Measurements from ENCODE around the gene NAPEPLD.

- no peak for TF ChIP-seq NFRKB (IDR thresholded peaks at IDR 0.05)
- no peak for TF ChIP-seq SP1 (IDR thresholded peaks at IDR 0.05)
- TF ChIP-seq HDGF (IDR thresholded peaks at IDR 0.05; ENCODE audit: borderline replicate concordance): no peak
- TF ChIP-seq FOXM1 (IDR thresholded peaks at IDR 0.05; ENCODE audit: borderline replicate concordance): no peak
- no peak for TF ChIP-seq SUZ12 (IDR thresholded peaks at IDR 0.05)
- no peak for TF ChIP-seq LEF1 (IDR thresholded peaks at IDR 0.05; ENCODE audit: borderline replicate concordance)
- no peak for TF ChIP-seq ARNT (IDR thresholded peaks at IDR 0.05)
- TF ChIP-seq BHLHE40 (IDR thresholded peaks at IDR 0.05; ENCODE audit: borderline replicate concordance): no peak
- no peak for TF ChIP-seq FOXK2 (IDR thresholded peaks at IDR 0.05)
- no peak for TF ChIP-seq ZNF384 (IDR thresholded peaks at IDR 0.05)
- TF ChIP-seq FOXA1 (IDR thresholded peaks at IDR 0.05): no peak
These were observed 54.8 kb downstream of the NAPEPLD start for GRCh38 chr7:103094102-103094501.

All from HEK293T (cell line).